GM12801 (cell line): ENCODE data around the gene SPATC1L.

ENCODE experiments used
- CTCF ChIP-seq: IDR thresholded peaks from one replicate; pipeline ENCODE4 v1.5.1; 2011; ENCODE audit warnings: control low read depth; ENCODE audit not compliant: insufficient read length; ENCODE audit errors: extremely low read depth

Gene SPATC1L

DNA sequence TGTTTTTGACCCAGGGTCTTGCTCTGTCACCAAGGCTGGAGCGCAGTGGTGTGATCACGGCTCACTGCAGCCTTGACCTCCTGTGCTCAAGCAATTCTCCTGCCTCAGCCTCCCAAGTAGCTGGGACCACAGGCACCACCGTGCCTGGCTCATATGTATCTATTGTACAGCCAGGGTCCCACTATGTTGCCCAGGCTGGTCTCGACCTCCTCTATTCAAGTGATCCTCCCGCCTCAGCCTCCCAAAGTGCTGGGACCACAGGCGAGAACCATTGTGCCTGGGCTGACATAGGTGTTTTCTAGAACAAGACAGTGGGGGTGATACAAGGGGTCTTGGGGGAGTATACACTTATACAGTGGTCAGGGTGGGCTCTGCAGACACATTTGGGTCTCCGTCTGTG, 46.4 kb downstream of the SPATC1L start:
- no peak for TF ChIP-seq CTCF

GRCh38 chr21:46136739-46137349, 47.4 kb downstream of the SPATC1L start:
- TF ChIP-seq CTCF: no peak

DNA sequence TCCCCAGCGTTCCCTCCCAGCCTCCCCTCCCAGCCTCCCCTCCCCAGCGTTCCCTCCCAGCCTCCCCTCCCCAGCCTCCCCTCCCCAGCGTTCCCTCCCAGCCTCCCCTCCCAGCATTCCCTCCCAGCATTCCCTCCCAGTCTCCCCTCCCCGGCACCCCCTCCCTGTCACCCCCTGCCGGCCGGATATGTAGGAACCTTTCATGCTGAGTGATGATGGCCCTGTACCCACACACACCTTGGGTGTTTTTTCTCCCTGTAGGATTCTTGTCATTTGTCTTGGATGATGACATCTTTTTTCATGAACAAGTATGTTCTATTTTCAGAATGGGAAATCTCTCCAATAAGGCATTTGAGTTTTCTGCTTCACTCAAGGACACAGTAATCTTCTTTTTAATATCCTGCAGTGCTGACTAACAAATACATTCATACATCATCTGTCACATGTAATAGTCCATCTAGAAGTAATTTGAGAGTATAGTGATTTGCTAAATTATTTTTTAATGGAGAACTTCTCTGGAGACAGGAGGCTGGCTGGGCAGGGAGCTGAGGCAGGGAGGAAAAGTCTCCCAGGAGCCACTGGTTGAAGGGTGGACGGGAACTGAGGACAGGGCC, 48.4 kb downstream of the SPATC1L start:
- no peak for TF ChIP-seq CTCF

GRCh38 chr21:46131838-46132651, 52.2 kb downstream of the SPATC1L start:
- no peak for TF ChIP-seq CTCF

DNA sequence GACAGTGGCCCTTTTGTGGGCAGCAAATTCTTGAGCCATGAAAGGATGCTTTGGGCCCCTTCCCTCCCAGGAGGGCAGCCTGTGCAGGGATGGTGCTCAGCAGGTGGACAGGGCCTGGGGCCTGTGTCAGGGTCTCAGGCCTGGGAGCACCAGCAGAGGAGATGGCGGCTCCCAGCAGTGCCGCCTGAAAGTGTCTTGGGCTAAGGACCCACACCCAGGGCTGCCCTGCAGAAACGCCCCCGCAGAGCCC, 52.7 kb downstream of the SPATC1L start:
- no peak for TF ChIP-seq CTCF

GRCh38 chr21:46130831-46131587, 53.2 kb downstream of the SPATC1L start:
- TF ChIP-seq CTCF: no peak
